A549 treated with CORT108297 at 1 μM for 4 hours (cell line): ENCODE results near the gene ANKRD53. TPM values are rescaled to one million over a fixed set of nuclear protein-coding genes. Genes with fewer than 3 reads are reported as not detected.

Source experiments
- total RNA-seq: library from RNA; stranded (reverse); fragments of 200-300 nt; extraction: Qiagen RNA extraction; gene quantifications from 5 replicates; pipeline ENCODE4 v1.2.3, GENCODE V29; 2022

ANKRD53 gene
- 0.05 to 0.11 TPM in 2 of 5 replicates, not detected in the others for total RNA-seq

GRCh38 chr2:70978341-70979179 is at the start of gene ANKRD53:
ANKRD53 (plus strand) TSS chr2:70978630; CDS start chr2:70978646, 16 bp downstream.

GRCh38 chr2:70935468-70936164 is 42.8 kb upstream of the ANKRD53 start, which contains the start of gene ATP6V1B1:
ATP6V1B1 (plus strand) TSS chr2:70935900; CDS start chr2:70935955, 55 bp downstream.

GRCh38 chr2:70994699-70995425 is 16.4 kb downstream of the ANKRD53 start, which contains the start of gene TEX261:
TEX261 (minus strand) TSS chr2:70994873; CDS start chr2:70994757, 116 bp downstream.

Other genes starting within 250 kb of the ANKRD53 start
- gene ADD2, start 210.4 kb upstream of the ANKRD53 start, total RNA-seq, result 18.0 to 29.0 TPM (median 26.1 TPM) in 5 replicates
- not detected in 5 replicates for gene FIGLA, start 188.0 kb upstream of the ANKRD53 start, total RNA-seq
- gene CLEC4F, start 158.0 kb upstream of the ANKRD53 start, total RNA-seq, result not detected in 5 replicates
- 0.07 TPM in 1 of 5 replicates, not detected in the others for gene CD207, start 142.8 kb upstream of the ANKRD53 start, total RNA-seq
- gene VAX2, start 78.1 kb upstream of the ANKRD53 start, total RNA-seq, result 3.1 to 6.0 TPM (median 5.2 TPM) in 5 replicates
- 1.5 to 2.6 TPM (median 2.4 TPM) in 5 replicates for gene ATP6V1B1, start 42.7 kb upstream of the ANKRD53 start, total RNA-seq
- 74.9 to 85.9 TPM (median 81.9 TPM) in 5 replicates for gene TEX261, start 16.2 kb downstream of the ANKRD53 start, total RNA-seq
- gene NAGK, start 90.0 kb downstream of the ANKRD53 start, total RNA-seq, result 60.4 to 86.3 TPM (median 80.6 TPM) in 5 replicates
- 10.8 to 12.2 TPM (median 12.1 TPM) in 5 replicates for gene MCEE, start 151.6 kb downstream of the ANKRD53 start, total RNA-seq
- gene MPHOSPH10, start 152.0 kb downstream of the ANKRD53 start, total RNA-seq, result 36.9 to 51.5 TPM (median 38.8 TPM) in 5 replicates
- gene PAIP2B, start 248.5 kb downstream of the ANKRD53 start, total RNA-seq, result 0.25 to 0.35 TPM (median 0.27 TPM) in 5 replicates